CD14-positive monocyte (primary cell): ENCODE measurements around the gene POMT2. TPM values are rescaled to one million over a fixed set of nuclear protein-coding genes. Genes with fewer than 3 reads are reported as not detected.

Source experiments
- DNase-seq, 3 donors: peaks; one replicate each; pipeline ENCODE4 v3.0.0-alpha.2; 2011 to 2022
- H2AFZ ChIP-seq: 2 replicates; pipeline ENCODE4 v1.6.0; 2012; ENCODE audit warnings: mild to moderate bottlenecking, low read depth, low read length, inconsistent platforms; ENCODE audit not compliant: insufficient read depth, poor library complexity, severe bottlenecking
- H3K27ac ChIP-seq, 2 donors: 1 replicate in 1 of 2; 2 replicates in 1 of 2; pipeline ENCODE4 v1.5.1; 2012 to 2013; ENCODE audit warnings: low read length in 2 of 2, control low read depth in 1 of 2, inconsistent platforms in 1 of 2, low read depth in 1 of 2, mild to moderate bottlenecking in 1 of 2
- H3K27me3 ChIP-seq, 2 donors: one replicate each; pipeline versions ENCODE4 v1.6.0 to v1.6.1; 2011 to 2013; ENCODE audit warnings: low read length in 2 of 2; ENCODE audit not compliant: control insufficient read depth in 2 of 2, insufficient read depth in 2 of 2
- H3K36me3 ChIP-seq, 2 donors: replicated peaks in 1 of 2; 1 replicate in 1 of 2; 2 replicates in 1 of 2; pipeline versions ENCODE4 v1.5.1 to v1.6.1; 2012 to 2013; ENCODE audit warnings: low read length in 2 of 2, control low read depth in 1 of 2, inconsistent platforms in 1 of 2, mild to moderate bottlenecking in 1 of 2; ENCODE audit not compliant: insufficient read depth in 2 of 2, control insufficient read depth in 1 of 2
- H3K4me1 ChIP-seq, 2 donors: 1 replicate in 1 of 2; 2 replicates in 1 of 2; pipeline versions ENCODE4 v1.5.1 to v1.6.1; 2012 to 2013; ENCODE audit warnings: low read length in 2 of 2, control low read depth in 1 of 2, inconsistent platforms in 1 of 2, mild to moderate bottlenecking in 1 of 2, moderate library complexity in 1 of 2; ENCODE audit not compliant: insufficient read depth in 2 of 2, control insufficient read depth in 1 of 2
- H3K4me2 ChIP-seq: replicated peaks from 2 replicates; pipeline ENCODE3; 2012; ENCODE audit warnings: low read length, moderate library complexity, mild to moderate bottlenecking; ENCODE audit not compliant: poor library complexity, severe bottlenecking; ENCODE audit errors: extremely low read depth
- H3K4me3 ChIP-seq, 3 experiments: fragments of 200-600 bp in 1 of 3; sonication (generic) in 1 of 3; replicated peaks in 1 of 3; 1 replicate in 2 of 3; 2 replicates in 1 of 3; pipeline ENCODE4 v1.5.1; 2011 to 2013; ENCODE audit warnings: low read length in 3 of 3, mild to moderate bottlenecking in 3 of 3, control low read depth in 2 of 3, low read depth in 2 of 3, inconsistent platforms in 1 of 3, moderate library complexity in 1 of 3
- H3K79me2 ChIP-seq: 2 replicates; pipeline ENCODE4 v1.6.0; 2012; ENCODE audit warnings: mild to moderate bottlenecking, control low read depth, inconsistent platforms, low read length, moderate library complexity; ENCODE audit not compliant: insufficient read depth
- H3K9ac ChIP-seq: 2 replicates; pipeline ENCODE4 v1.6.0; 2017; ENCODE audit warnings: low read length, mild to moderate bottlenecking; ENCODE audit not compliant: insufficient read depth, poor library complexity, severe bottlenecking
- H3K9me3 ChIP-seq, 2 donors: replicated peaks in 1 of 2; 1 replicate in 1 of 2; 2 replicates in 1 of 2; pipeline versions ENCODE4 v1.5.1 to v1.6.1; 2012 to 2013; ENCODE audit warnings: low read length in 2 of 2, control low read depth in 1 of 2; ENCODE audit not compliant: control insufficient read depth in 1 of 2, insufficient read depth in 1 of 2
- H4K20me1 ChIP-seq: 2 replicates; pipeline ENCODE4 v1.6.0; 2012; ENCODE audit warnings: mild to moderate bottlenecking, low read length, control low read depth, moderate library complexity; ENCODE audit not compliant: insufficient read depth
- H3K27ac Mint-ChIP-seq, 7 donors: one replicate each; pipeline ENCODE4 v1.8.0; 2020; ENCODE audit warnings: mild to moderate bottlenecking in 7 of 7, mixed read lengths in 7 of 7, moderate library complexity in 6 of 7, inconsistent platforms in 2 of 7
- H3K27me3 Mint-ChIP-seq, 3 donors: one replicate each; pipeline ENCODE4 v1.8.0; 2021 to 2022; ENCODE audit warnings: low read depth in 3 of 3, mild to moderate bottlenecking in 3 of 3, mixed read lengths in 3 of 3, moderate library complexity in 3 of 3, inconsistent platforms in 1 of 3
- H3K36me3 Mint-ChIP-seq, 2 donors: one replicate each; pipeline ENCODE4 v1.8.0; 2020; ENCODE audit warnings: mixed read lengths in 2 of 2, inconsistent platforms in 1 of 2, mild to moderate bottlenecking in 1 of 2
- H3K4me1 Mint-ChIP-seq: one replicate; pipeline ENCODE4 v1.8.0; 2020; ENCODE audit warnings: mild to moderate bottlenecking, mixed read lengths
- H3K4me3 Mint-ChIP-seq, 2 donors: one replicate each; pipeline ENCODE4 v1.8.0; 2020; ENCODE audit warnings: mild to moderate bottlenecking in 2 of 2, mixed read lengths in 2 of 2, moderate library complexity in 1 of 2
- H3K9me3 Mint-ChIP-seq, 7 donors: one replicate each; pipeline ENCODE4 v1.8.0; 2020 to 2022; ENCODE audit warnings: mixed read lengths in 7 of 7, mild to moderate bottlenecking in 6 of 7, moderate library complexity in 6 of 7, inconsistent platforms in 2 of 7
- WGBS: methylation state at CpG from one replicate; pipeline ENCODE4 v1.1.5; 2013; ENCODE audit warnings: missing lambda C conversion rate; ENCODE audit not compliant: insufficient coverage; 5-methylcytosine and 5-hydroxymethylcytosine counted together
- intact Hi-C, 2 donors: fragments of 100-400 bp; cut with micrococcal nuclease; formaldehyde crosslinking; loops; one replicate each; pipeline versions ENCODE4 v1.15.0 to v1.15.1; 2023
- polyA minus RNA-seq: library from RNA; depleted of rRNA, polyadenylated mRNA; stranded (reverse); fragments of >200 nt; gene quantifications from 2 replicates; pipeline ENCODE4 v1.2.3, GENCODE V29; 2012
- polyA plus RNA-seq, 3 donors: library from polyadenylated mRNA; depleted of rRNA in 1 of 3; unstranded in 2 of 3; stranded (reverse) in 1 of 3; fragments of 300-500 nt in 2 of 3; fragments of >200 nt in 1 of 3; fragmentation: Illumina TruSeq in 2 of 3; gene quantifications; 1 replicate in 2 of 3; 2 replicates in 1 of 3; pipeline ENCODE4 v1.2.3, GENCODE V29; 2012 to 2021
- total RNA-seq, 12 experiments: library from RNA in 1 of 12; stranded (reverse) in 1 of 12; fragments of 120-200 nt in 1 of 12; gene quantifications; one replicate each; pipeline ENCODE4 v1.2.4 and lab custom pipeline; 2013 to 2026; ENCODE audit warnings: mixed read lengths in 6 of 12, inconsistent platforms in 1 of 12
- TF ChIP-seq, protein P1 (sequence below): fragments of 200-600 bp; IDR thresholded peaks from one replicate; pipeline ENCODE4 v1.8.0; 2022; ENCODE audit warnings: antibody characterized with exemption, mild to moderate bottlenecking

POMT2 gene
- total RNA-seq (2013) = 3.1 TPM
- polyA plus RNA-seq (1 to 10 TPM; 1.5 to 8.9 (median 1.8) TPM), polyA minus RNA-seq (3.1 and 3.5 TPM in 2 replicates), total RNA-seq (lab: John Stamatoyannopoulos, UW) (3.4 to 16.3 (median 8.1) reads per million in 11 experiments)

GRCh38 chr14:77320238-77320935 lies at the start of gene POMT2:
Gene POMT2, minus strand, starts transcription at chr14:77320883. Its CDS starts 202 bp downstream, at chr14:77320681.
- no peaks in the 10 kb centered on the region for H3K9me3 ChIP-seq
- intact Hi-C loops = loop anchor here (2.0 to 10.0 kb wide), 4 partner anchors 57 to 446 kb away; partner anchors contain the start of genes SAMD15 (in 2 of the 2), TMED8 (in 2 of the 2), VIPAS39 (in 2 of the 2) and AHSA1 (in 1 of the 2)
- H3K9ac ChIP-seq = peak within 1 kb of the TSS; percentile 84
- H3K9me3 Mint-ChIP-seq = no peaks in the 10 kb centered on the region
- peaks cover 19% of the 10 kb centered on the region for H3K4me1 Mint-ChIP-seq
- no peaks in the 10 kb centered on the region for H3K36me3 ChIP-seq
- under 1% methylated on average over 65 of the region's 69 CpGs for WGBS
- H3K4me3 ChIP-seq = peak within 1 kb of the TSS; percentile 82 to 96 (median 83)
- no peaks in the 10 kb centered on the region for H4K20me1 ChIP-seq
- H2AFZ ChIP-seq = peak within 1 kb of the TSS; percentile 99
- H3K4me2 ChIP-seq = peak within 1 kb of the TSS; percentile 99
- peak within 1 kb of the TSS; percentile 94 to 96 for H3K27ac ChIP-seq
- H3K4me1 ChIP-seq = peaks cover 12 to 23% of the 10 kb centered on the region in 2 donors
- H3K79me2 ChIP-seq = peaks cover 10% of the 10 kb centered on the region
- H3K36me3 Mint-ChIP-seq = peaks cover 0 to 6% of the 10 kb centered on the region in 2 donors
- DNase-seq = peak; percentile 88 to 92 (median 91)
- peak within 1 kb of the TSS; percentile 98 for H3K4me3 Mint-ChIP-seq
- TF ChIP-seq, protein P1, sequence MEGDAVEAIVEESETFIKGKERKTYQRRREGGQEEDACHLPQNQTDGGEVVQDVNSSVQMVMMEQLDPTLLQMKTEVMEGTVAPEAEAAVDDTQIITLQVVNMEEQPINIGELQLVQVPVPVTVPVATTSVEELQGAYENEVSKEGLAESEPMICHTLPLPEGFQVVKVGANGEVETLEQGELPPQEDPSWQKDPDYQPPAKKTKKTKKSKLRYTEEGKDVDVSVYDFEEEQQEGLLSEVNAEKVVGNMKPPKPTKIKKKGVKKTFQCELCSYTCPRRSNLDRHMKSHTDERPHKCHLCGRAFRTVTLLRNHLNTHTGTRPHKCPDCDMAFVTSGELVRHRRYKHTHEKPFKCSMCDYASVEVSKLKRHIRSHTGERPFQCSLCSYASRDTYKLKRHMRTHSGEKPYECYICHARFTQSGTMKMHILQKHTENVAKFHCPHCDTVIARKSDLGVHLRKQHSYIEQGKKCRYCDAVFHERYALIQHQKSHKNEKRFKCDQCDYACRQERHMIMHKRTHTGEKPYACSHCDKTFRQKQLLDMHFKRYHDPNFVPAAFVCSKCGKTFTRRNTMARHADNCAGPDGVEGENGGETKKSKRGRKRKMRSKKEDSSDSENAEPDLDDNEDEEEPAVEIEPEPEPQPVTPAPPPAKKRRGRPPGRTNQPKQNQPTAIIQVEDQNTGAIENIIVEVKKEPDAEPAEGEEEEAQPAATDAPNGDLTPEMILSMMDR = peak; percentile 56
- peak within 1 kb of the TSS; percentile 97 to 100 (median 99) for H3K27ac Mint-ChIP-seq
- H3K27me3 Mint-ChIP-seq = no peaks in the 10 kb centered on the region
- H3K27me3 ChIP-seq = no peaks in the 10 kb centered on the region

DNA sequence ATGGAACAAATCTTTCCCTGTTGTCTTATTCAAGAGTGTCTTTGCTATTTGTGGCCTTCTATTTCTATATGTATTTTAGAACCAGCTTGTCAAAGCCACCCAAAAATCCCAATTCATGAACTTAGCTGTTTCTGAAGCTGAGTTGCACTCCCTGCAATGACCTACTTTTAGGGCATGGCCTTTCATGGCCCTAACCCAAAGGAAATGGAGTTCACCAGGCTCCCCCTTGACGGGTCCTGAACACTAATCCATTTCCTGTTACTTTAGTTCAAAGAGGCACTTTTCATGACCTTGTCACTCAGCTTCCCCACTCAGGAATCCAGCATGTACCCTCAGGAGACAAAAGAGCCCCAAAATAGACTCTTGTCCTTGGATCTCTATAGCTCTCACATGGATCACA lies 48.6 kb upstream of the POMT2 start:
- Histone ChIP-seq H3K9ac (no peak overlapping the region), H2AFZ (no peak overlapping the region), H3K4me1 (peaks cover 2 to 3% of the 10 kb centered on the region in 2 donors), H3K4me2 (no peak overlapping the region), H3K9me3 (no peaks in the 10 kb centered on the region), H3K36me3 (no peaks in the 10 kb centered on the region), H3K27me3 (no peaks in the 10 kb centered on the region), H3K79me2 (peaks cover 89% of the 10 kb centered on the region), H3K4me3 (no peak overlapping the region), H4K20me1 (peaks cover 4% of the 10 kb centered on the region), H3K27ac (no peak overlapping the region)
- Mint-ChIP-seq H3K36me3 (peaks cover 11 to 15% of the 10 kb centered on the region in 2 donors), H3K27me3 (no peaks in the 10 kb centered on the region), H3K9me3 (peaks cover 0 to 2% (median 0%) of the 10 kb centered on the region in 7 donors), H3K4me3 (no peak overlapping the region), H3K4me1 (peaks cover 31% of the 10 kb centered on the region), H3K27ac (peak overlapping the region in 1 of 7 donors; percentile 38)
- intact Hi-C loops = no loop called here
- no peak for DNase-seq
- TF ChIP-seq, protein P1 = no peak
- 18% methylated on average over 1 of the region's 1 CpG for WGBS
